ENCODE data around the gene TMEM255B. TPM values are rescaled to one million over a fixed set of nuclear protein-coding genes. Genes with fewer than 3 reads are reported as not detected.

The TMEM255B gene
- polyA plus RNA-seq, 1 donor (not counting 4 experiments of a cell fraction or from before 2014, with no cell fraction given) = 7.6 TPM

GRCh38 chr13:113853518-113854237 lies 94.7 kb downstream of the TMEM255B start:
- Histone ChIP-seq H3K27ac (ENCODE audit: control insufficient read depth, insufficient read depth, low read length) (no peak overlapping the region), H4K20me1 (ENCODE audit: control insufficient read depth, extremely low read depth, insufficient read depth, low read length) (peaks cover 73% of the 10 kb centered on the region), H3K9ac (ENCODE audit: control insufficient read depth, extremely low read depth, insufficient read depth, low read length) (no peak overlapping the region), H3K9me1 (ENCODE audit: control insufficient read depth, extremely low read depth, insufficient read depth, low read length) (peaks cover 10% of the 10 kb centered on the region), H3K27me3 (ENCODE audit: control insufficient read depth, extremely low read depth, insufficient read depth, low read length) (no peaks in the 10 kb centered on the region), H3K79me2 (ENCODE audit: control insufficient read depth, insufficient read depth, low read length) (peaks cover 95% of the 10 kb centered on the region), H3K4me1 (ENCODE audit: control insufficient read depth, extremely low read depth, insufficient read depth, low read length) (peaks cover 60% of the 10 kb centered on the region), H3K4me2 (ENCODE audit: control insufficient read depth, extremely low read depth, insufficient read depth, low read depth, low read length) (no peak overlapping the region), H3K4me3 (ENCODE audit: control insufficient read depth in 2 of 3, extremely low read depth in 1 of 3, insufficient read depth in 2 of 3, low read depth in 1 of 3, low read length in 3 of 3) (no peak overlapping the region), H3K9me3 (ENCODE audit: control insufficient read depth, low read depth, low read length) (no peaks in the 10 kb centered on the region), H2AFZ (ENCODE audit: control insufficient read depth, low read length) (no peak overlapping the region), H3K36me3 (ENCODE audit: control insufficient read depth in 2 of 2, extremely low read depth in 1 of 2, insufficient read depth in 2 of 2, low read length in 2 of 2) (peaks cover 33 to 40% of the 10 kb centered on the region in 2 experiments)
- FAIRE-seq = no peak
- DNase-seq (ENCODE audit: low read depth, low spot score) = no peak
- no peak for TF ChIP-seq CTCF (optimal IDR thresholded peaks at IDR 0.05 in 1 of 3, IDR thresholded peaks at IDR 0.05 in 1 of 3, conservative IDR thresholded peaks at IDR 0.05 in 1 of 3; ENCODE audit: extremely low read depth in 1 of 3, insufficient read depth in 2 of 3, low read length in 3 of 3)
- TF ChIP-seq EZH2 (IDR thresholded peaks at IDR 0.05; ENCODE audit: low read length) = no peak
- dilution Hi-C loops (cut with MboI; ENCODE audit: extremely low pct_ligation_motif_present, low sequenced_read_pairs) = no loop called here

GRCh38 chr13:113854238-113855011 lies 95.4 kb downstream of the TMEM255B start:
- Histone ChIP-seq H3K4me2 (ENCODE audit: control insufficient read depth, extremely low read depth, insufficient read depth, low read depth, low read length) (no peak overlapping the region), H3K4me3 (ENCODE audit: control insufficient read depth in 2 of 3, extremely low read depth in 1 of 3, insufficient read depth in 2 of 3, low read depth in 1 of 3, low read length in 3 of 3) (no peak overlapping the region), H2AFZ (ENCODE audit: control insufficient read depth, low read length) (no peak overlapping the region), H3K9me1 (ENCODE audit: control insufficient read depth, extremely low read depth, insufficient read depth, low read length) (peaks cover 10% of the 10 kb centered on the region), H3K27me3 (ENCODE audit: control insufficient read depth, extremely low read depth, insufficient read depth, low read length) (no peaks in the 10 kb centered on the region), H4K20me1 (ENCODE audit: control insufficient read depth, extremely low read depth, insufficient read depth, low read length) (peaks cover 66% of the 10 kb centered on the region), H3K27ac (ENCODE audit: control insufficient read depth, insufficient read depth, low read length) (no peak overlapping the region), H3K9ac (ENCODE audit: control insufficient read depth, extremely low read depth, insufficient read depth, low read length) (no peak overlapping the region), H3K79me2 (ENCODE audit: control insufficient read depth, insufficient read depth, low read length) (peaks cover 97% of the 10 kb centered on the region), H3K9me3 (ENCODE audit: control insufficient read depth, low read depth, low read length) (no peaks in the 10 kb centered on the region), H3K36me3 (ENCODE audit: control insufficient read depth in 2 of 2, extremely low read depth in 1 of 2, insufficient read depth in 2 of 2, low read length in 2 of 2) (peaks cover 33 to 47% of the 10 kb centered on the region in 2 experiments), H3K4me1 (ENCODE audit: control insufficient read depth, extremely low read depth, insufficient read depth, low read length) (peaks cover 56% of the 10 kb centered on the region)
- dilution Hi-C loops (cut with MboI; ENCODE audit: extremely low pct_ligation_motif_present, low sequenced_read_pairs) = no loop called here
- no peak for FAIRE-seq
- no peak for DNase-seq (ENCODE audit: low read depth, low spot score)
- no peak for TF ChIP-seq CTCF (optimal IDR thresholded peaks at IDR 0.05 in 1 of 3, IDR thresholded peaks at IDR 0.05 in 1 of 3, conservative IDR thresholded peaks at IDR 0.05 in 1 of 3; ENCODE audit: extremely low read depth in 1 of 3, insufficient read depth in 2 of 3, low read length in 3 of 3)
- TF ChIP-seq EZH2 (IDR thresholded peaks at IDR 0.05; ENCODE audit: low read length) = no peak
